Lung (tissue), 12 donors: Measurements from ENCODE around the gene HSPB3. TPM values are rescaled to one million over a fixed set of nuclear protein-coding genes. Genes with fewer than 3 reads are reported as not detected.
A peak's percentile ranks its signal among the peaks of the same experiment; 100 is the strongest.
"Not testable (repeated sequence)": the region's sequence is repeated elsewhere in the genome, so short reads cannot be mapped to it uniquely, and the experiment has no call there.

Source experiments
- ATAC-seq: fragments of 200-7000 bp; cut with Tn5 transposase; one replicate; pipeline ENCODE4 v1.9.1; 2020; ENCODE audit warnings: moderate number of reproducible peaks; ENCODE audit not compliant: insufficient read depth, low FRiP score
- DNase-seq, 3 donors: peaks; one replicate each; pipeline ENCODE4 v3.0.0-alpha.2; 2013 to 2017
- H3K27ac ChIP-seq, 2 donors: one replicate each; pipeline ENCODE4 v1.5.1; 2013; ENCODE audit warnings: mild to moderate bottlenecking in 2 of 2, moderate library complexity in 2 of 2, control low read depth in 1 of 2, inconsistent platforms in 1 of 2, low read depth in 1 of 2, low read length in 1 of 2
- H3K27me3 ChIP-seq, 3 donors: one replicate each; pipeline ENCODE4 v1.5.1; 2013; ENCODE audit warnings: low read length in 2 of 3; ENCODE audit not compliant: control insufficient read depth in 3 of 3, insufficient read depth in 3 of 3
- H3K36me3 ChIP-seq, 4 donors: one replicate each; pipeline ENCODE4 v1.5.1; 2013; ENCODE audit warnings: low read length in 4 of 4, mild to moderate bottlenecking in 1 of 4, moderate library complexity in 1 of 4; ENCODE audit not compliant: control insufficient read depth in 4 of 4, insufficient read depth in 4 of 4
- H3K4me1 ChIP-seq, 5 donors: one replicate each; pipeline ENCODE4 v1.5.1; 2013; ENCODE audit warnings: low read length in 5 of 5, mild to moderate bottlenecking in 2 of 5, moderate library complexity in 1 of 5; ENCODE audit not compliant: control insufficient read depth in 5 of 5, insufficient read depth in 5 of 5
- H3K4me3 ChIP-seq: one replicate; pipeline ENCODE4 v1.5.1; 2013; ENCODE audit warnings: mild to moderate bottlenecking, control low read depth, moderate library complexity
- H3K9ac ChIP-seq, 2 donors: one replicate each; pipeline ENCODE4 v1.5.1; 2013; ENCODE audit warnings: low read length in 2 of 2, control low read depth in 1 of 2; ENCODE audit not compliant: insufficient read depth in 1 of 2
- H3K9me3 ChIP-seq, 4 donors: one replicate each; pipeline ENCODE4 v1.5.1; 2013; ENCODE audit warnings: low read length in 3 of 4, mild to moderate bottlenecking in 1 of 4, moderate library complexity in 1 of 4; ENCODE audit not compliant: control insufficient read depth in 4 of 4, insufficient read depth in 3 of 4
- CTCF ChIP-seq: IDR thresholded peaks from 2 replicates; pipeline ENCODE4 v1.5.1; 2012; ENCODE audit warnings: mild to moderate bottlenecking; ENCODE audit errors: control extremely low read depth, extremely low read depth
- WGBS, 2 donors: extraction: QIAGEN DNeasy Blood & Tissue Kit; methylation state at CpG; one replicate each; pipeline ENCODE4 v1.1.7; 2013; 5-methylcytosine and 5-hydroxymethylcytosine counted together
- polyA plus RNA-seq, 2 donors: library from polyadenylated mRNA; stranded (reverse); fragments of 200-250 nt; gene quantifications; one replicate each; pipeline ENCODE4 v1.2.1, GENCODE V29; 2013
- total RNA-seq, 2 donors: library from RNA; depleted of rRNA in 1 of 2; stranded (reverse); fragments of >200 nt in 1 of 2; gene quantifications; one replicate each; pipeline ENCODE4 v1.2.1, GENCODE V29; 2014 to 2021
- donor health status: control.
- donor health status: control.
- donor health status: Bipolar disorder and iron deficiency.
- donor health status: healthy.
- donor health status: DM: yes; HTN: yes; CAD: no.

Gene HSPB3
- total and polyA plus RNA-seq, 4 donors: 0.47 to 1.7 (median 1.5) TPM; not detected in 1

GRCh38 chr5:54415147-54415546, 40.4 kb upstream of the HSPB3 start:
- ATAC-seq (no peak), DNase-seq (no peak)
- H3K27me3 ChIP-seq: no peaks in the 10 kb centered on the region
- H3K4me1 ChIP-seq: no peaks in the 10 kb centered on the region
- H3K4me3 ChIP-seq: no peak overlapping the region
- H3K9me3 ChIP-seq: no peaks in the 10 kb centered on the region
- H3K9ac ChIP-seq: no peak overlapping the region
- WGBS, 2 donors: 91 to 95% methylated on average over 3 of the region's 3 CpGs
- no peaks in the 10 kb centered on the region for H3K36me3 ChIP-seq
- TF ChIP-seq CTCF: no peak
- H3K27ac ChIP-seq: no peak overlapping the region

GRCh38 chr5:54415896-54416601, 39.5 kb upstream of the HSPB3 start:
- no peak overlapping the region for H3K27ac ChIP-seq
- ATAC-seq (no peak), DNase-seq (no peak)
- no peak overlapping the region for H3K9ac ChIP-seq
- H3K4me3 ChIP-seq: no peak overlapping the region
- no peaks in the 10 kb centered on the region for H3K9me3 ChIP-seq
- H3K36me3 ChIP-seq: no peaks in the 10 kb centered on the region
- H3K27me3 ChIP-seq: no peaks in the 10 kb centered on the region
- no peak for TF ChIP-seq CTCF
- H3K4me1 ChIP-seq: no peaks in the 10 kb centered on the region

- not testable (repeated sequence) for H3K4me3 ChIP-seq, H3K27ac ChIP-seq, H3K4me1 ChIP-seq, H3K27me3 ChIP-seq, H3K9ac ChIP-seq, H3K36me3 ChIP-seq, H3K9me3 ChIP-seq
- peak; percentile 53 for TF ChIP-seq CTCF
- DNase-seq (peak in 2 of 3 donors; percentile 67 to 68), ATAC-seq (peak; percentile 69)
- 46 to 54% methylated on average over 10 of the region's 10 CpGs for WGBS, 2 donors
Measured at GRCh38 chr5:54419573-54420423, 35.7 kb upstream of the HSPB3 start.

- not testable (repeated sequence) for H3K27me3 ChIP-seq, H3K36me3 ChIP-seq, ATAC-seq, H3K9ac ChIP-seq, H3K27ac ChIP-seq, H3K9me3 ChIP-seq, DNase-seq, H3K4me3 ChIP-seq, H3K4me1 ChIP-seq
- WGBS, 2 donors: 92 to 95% methylated on average over 12 to 20 of the region's 30 CpGs
Measured at GRCh38 chr5:54420511-54420910, 35.0 kb upstream of the HSPB3 start.
